Neural crest cell (in vitro differentiated cells): Measurements from ENCODE around the gene FARP1. TPM values are rescaled to one million over a fixed set of nuclear protein-coding genes. Genes with fewer than 3 reads are reported as not detected.

ENCODE experiments used
- DNase-seq: peaks from one replicate; pipeline ENCODE4 v3.0.0; 2021; ENCODE audit warnings: low read depth, mixed read lengths, low spot score
- H3K27ac Mint-ChIP-seq: one replicate; pipeline ENCODE4 v1.8.0; 2021; ENCODE audit warnings: mild to moderate bottlenecking, mixed read lengths; ENCODE audit not compliant: unreplicated experiment
- H3K27me3 Mint-ChIP-seq: 2 replicates; pipeline ENCODE4 v1.8.0; 2021; ENCODE audit warnings: low read depth, mild to moderate bottlenecking, mixed read lengths
- H3K36me3 Mint-ChIP-seq: 2 replicates; pipeline ENCODE4 v1.8.0; 2021; ENCODE audit warnings: low read depth, mild to moderate bottlenecking, mixed read lengths
- H3K4me1 Mint-ChIP-seq: 2 replicates; pipeline ENCODE4 v1.8.0; 2021; ENCODE audit warnings: mixed read lengths
- H3K4me3 Mint-ChIP-seq: one replicate; pipeline ENCODE4 v1.8.0; 2021; ENCODE audit warnings: mild to moderate bottlenecking, mixed read lengths
- H3K9me3 Mint-ChIP-seq: 2 replicates; pipeline ENCODE4 v1.8.0; 2021; ENCODE audit warnings: mixed read lengths
- CTCF ChIP-seq: fragments of 200-600 bp; sonication (generic); conservative IDR thresholded peaks from 2 replicates; pipeline ENCODE4 v1.5.0; 2021; ENCODE audit warnings: antibody characterized with exemption, mild to moderate bottlenecking
- total RNA-seq: library from RNA; stranded (reverse); gene quantifications from 2 replicates; pipeline ENCODE4 v1.2.1, GENCODE V29; 2021

Gene FARP1
- total RNA-seq, 1 donor from 2014 or later, result 138 TPM

- H3K4me1 Mint-ChIP-seq, result peaks cover 26% of the 10 kb centered on the region
- TF ChIP-seq CTCF, result no peak
- H3K36me3 Mint-ChIP-seq, result peaks cover 3% of the 10 kb centered on the region
- peak overlapping the region; percentile 81 for H3K27ac Mint-ChIP-seq
- DNase-seq, result no peak
- H3K9me3 Mint-ChIP-seq, result no peaks in the 10 kb centered on the region
- no peak overlapping the region for H3K4me3 Mint-ChIP-seq
- H3K27me3 Mint-ChIP-seq, result no peaks in the 10 kb centered on the region
Measured at GRCh38 chr13:98344392-98344791, 201.5 kb downstream of the FARP1 start.

- H3K9me3 Mint-ChIP-seq, result no peaks in the 10 kb centered on the region
- H3K27ac Mint-ChIP-seq, result peak overlapping the region; percentile 20
- H3K4me1 Mint-ChIP-seq, result peaks cover 34% of the 10 kb centered on the region
- no peak overlapping the region for H3K4me3 Mint-ChIP-seq
- DNase-seq, result no peak
- no peaks in the 10 kb centered on the region for H3K27me3 Mint-ChIP-seq
- no peak for TF ChIP-seq CTCF
- peaks cover 3% of the 10 kb centered on the region for H3K36me3 Mint-ChIP-seq
Measured at GRCh38 chr13:98345107-98345935, 202.4 kb downstream of the FARP1 start.

- peaks cover 38% of the 10 kb centered on the region for H3K4me1 Mint-ChIP-seq
- H3K36me3 Mint-ChIP-seq, result peaks cover 3% of the 10 kb centered on the region
- H3K27me3 Mint-ChIP-seq, result no peaks in the 10 kb centered on the region
- H3K4me3 Mint-ChIP-seq, result no peak overlapping the region
- DNase-seq, result no peak
- H3K9me3 Mint-ChIP-seq, result no peaks in the 10 kb centered on the region
- no peak for TF ChIP-seq CTCF
- H3K27ac Mint-ChIP-seq, result no peak overlapping the region
Measured at GRCh38 chr13:98346904-98347636, 204.2 kb downstream of the FARP1 start.

DNA sequence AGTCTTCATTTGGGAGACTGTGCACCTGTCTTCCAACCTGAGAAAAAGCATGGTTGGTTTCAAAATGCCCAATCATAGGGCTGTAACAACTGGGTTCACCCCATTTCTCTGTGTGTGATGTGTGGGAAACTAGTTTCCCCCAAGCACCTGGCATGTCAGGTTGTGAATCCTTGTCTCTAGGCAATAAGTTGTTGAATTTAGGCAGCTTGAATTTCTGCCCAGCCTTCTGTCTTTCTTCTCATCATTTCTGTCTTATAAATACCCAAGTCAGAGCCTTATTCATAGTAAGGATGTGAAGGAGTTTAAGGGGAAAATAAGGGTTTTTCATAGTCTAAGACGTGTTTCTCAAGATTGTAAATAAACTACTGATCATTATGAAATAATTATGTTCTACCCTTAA is 204.9 kb downstream of the FARP1 start:
- H3K4me1 Mint-ChIP-seq, result peaks cover 37% of the 10 kb centered on the region
- no peak overlapping the region for H3K4me3 Mint-ChIP-seq
- peaks cover 3% of the 10 kb centered on the region for H3K36me3 Mint-ChIP-seq
- DNase-seq, result no peak
- no peak for TF ChIP-seq CTCF
- no peaks in the 10 kb centered on the region for H3K9me3 Mint-ChIP-seq
- no peak overlapping the region for H3K27ac Mint-ChIP-seq
- no peaks in the 10 kb centered on the region for H3K27me3 Mint-ChIP-seq

DNA sequence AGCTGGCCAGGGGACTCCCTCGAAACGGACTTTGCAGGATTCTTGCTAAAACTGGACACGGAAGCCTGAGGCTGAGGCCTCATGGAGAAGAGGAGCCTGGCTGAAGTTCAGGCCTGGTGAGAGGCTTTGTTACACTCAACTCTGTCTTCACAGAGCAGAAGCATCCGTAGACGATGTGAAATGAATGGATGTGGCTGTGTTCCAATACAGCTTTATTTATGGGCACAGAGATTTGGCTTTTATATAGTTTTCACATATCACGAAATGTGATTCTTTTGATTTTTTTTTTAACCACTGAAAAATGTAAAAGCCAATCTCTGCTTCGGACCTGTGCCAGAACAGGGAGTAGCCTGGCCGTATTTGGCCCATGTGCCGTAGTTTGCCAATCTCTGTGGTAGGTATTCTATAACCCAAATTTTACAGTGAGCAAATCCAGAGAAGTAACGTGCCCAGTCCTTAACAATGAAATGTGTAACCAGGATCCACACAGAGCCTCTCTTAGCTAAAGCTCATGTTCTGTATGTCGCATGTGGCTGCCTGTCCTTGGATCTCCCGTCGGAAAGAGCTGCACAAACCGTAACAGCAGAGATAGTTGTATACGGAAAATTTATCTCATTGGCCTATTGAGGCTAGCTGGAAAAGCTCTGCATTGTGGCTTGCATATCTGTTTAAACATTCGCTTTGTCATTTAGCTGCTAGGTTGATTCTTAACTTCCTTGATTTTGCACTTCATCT is 205.7 kb downstream of the FARP1 start:
- no peak for DNase-seq
- Mint-ChIP-seq H3K4me1 (peaks cover 31% of the 10 kb centered on the region), H3K27ac (no peak overlapping the region), H3K36me3 (peaks cover 3% of the 10 kb centered on the region), H3K9me3 (no peaks in the 10 kb centered on the region), H3K27me3 (no peaks in the 10 kb centered on the region), H3K4me3 (no peak overlapping the region)
- no peak for TF ChIP-seq CTCF
